Adipocyte (in vitro differentiated cells): ENCODE data around the gene FAM81A.
"Not testable (repeated sequence)": the region's sequence is repeated elsewhere in the genome, so short reads cannot be mapped to it uniquely, and the experiment has no call there.

ENCODE experiments used
- DNase-seq: peaks from one replicate; pipeline ENCODE4 v3.0.0-alpha.2; 2015; ENCODE audit warnings: low read depth
- H3K27me3 ChIP-seq: replicated peaks from 2 replicates; pipeline ENCODE4 v1.7.0; 2013; ENCODE audit warnings: mild to moderate bottlenecking, low read length, moderate library complexity; ENCODE audit not compliant: control insufficient read depth, insufficient read depth
- H3K36me3 ChIP-seq: 2 replicates; pipeline ENCODE4 v1.7.0; 2013; ENCODE audit warnings: low read length, mild to moderate bottlenecking, moderate library complexity; ENCODE audit not compliant: control insufficient read depth, insufficient read depth, severe bottlenecking
- H3K4me1 ChIP-seq: 2 replicates; pipeline ENCODE4 v1.7.0; 2013; ENCODE audit warnings: mild to moderate bottlenecking, low read length, moderate library complexity; ENCODE audit not compliant: control insufficient read depth, insufficient read depth
- H3K4me3 ChIP-seq: 2 replicates; pipeline ENCODE4 v1.7.0; 2013; ENCODE audit warnings: mild to moderate bottlenecking, low read length, moderate library complexity
- H3K9ac ChIP-seq: 2 replicates; pipeline ENCODE4 v1.7.0; 2013; ENCODE audit warnings: mild to moderate bottlenecking, low read length, moderate library complexity
- H3K9me3 ChIP-seq: 2 replicates; pipeline ENCODE4 v1.7.0; 2013; ENCODE audit warnings: mild to moderate bottlenecking, low read length, moderate library complexity; ENCODE audit not compliant: control insufficient read depth

The FAM81A gene

GRCh38 chr15:59489485-59489884 lies 51.5 kb downstream of the FAM81A start:
- H3K36me3 ChIP-seq, H3K9ac ChIP-seq, H3K4me1 ChIP-seq, H3K9me3 ChIP-seq, H3K4me3 ChIP-seq, H3K27me3 ChIP-seq, DNase-seq: not testable (repeated sequence)

GRCh38 chr15:59491062-59491461 lies 53.1 kb downstream of the FAM81A start:
- H3K4me3 ChIP-seq, result no peak overlapping the region
- H3K9ac ChIP-seq, result no peak overlapping the region
- no peak for DNase-seq
- H3K4me1 ChIP-seq, result peaks cover 4% of the 10 kb centered on the region
- H3K36me3 ChIP-seq, result no peaks in the 10 kb centered on the region
- H3K9me3 ChIP-seq, result peaks cover 6% of the 10 kb centered on the region
- no peaks in the 10 kb centered on the region for H3K27me3 ChIP-seq

- Histone ChIP-seq H3K36me3 (no peaks in the 10 kb centered on the region), H3K4me1 (peaks cover 4% of the 10 kb centered on the region), H3K9me3 (peaks cover 6% of the 10 kb centered on the region), H3K9ac (no peak overlapping the region), H3K27me3 (no peaks in the 10 kb centered on the region), H3K4me3 (peak overlapping the region; percentile 40)
- peak; percentile 88 for DNase-seq
These were observed 54.7 kb downstream of the FAM81A start for GRCh38 chr15:59492389-59493377.

- Histone ChIP-seq H3K4me1 (no peaks in the 10 kb centered on the region), H3K9me3 (no peaks in the 10 kb centered on the region), H3K36me3 (no peaks in the 10 kb centered on the region), H3K4me3 (no peak overlapping the region), H3K27me3 (no peaks in the 10 kb centered on the region), H3K9ac (no peak overlapping the region)
- DNase-seq, result peak; percentile 57
These were observed 63.6 kb downstream of the FAM81A start for GRCh38 chr15:59501597-59501996.

- Histone ChIP-seq H3K4me3 (no peak overlapping the region), H3K27me3 (no peaks in the 10 kb centered on the region), H3K9me3 (no peaks in the 10 kb centered on the region), H3K36me3 (no peaks in the 10 kb centered on the region), H3K9ac (no peak overlapping the region), H3K4me1 (no peaks in the 10 kb centered on the region)
- no peak for DNase-seq
These were observed 77.2 kb downstream of the FAM81A start for GRCh38 chr15:59515190-59515589.

- Histone ChIP-seq H3K9me3 (no peaks in the 10 kb centered on the region), H3K27me3 (no peaks in the 10 kb centered on the region), H3K4me3 (no peak overlapping the region), H3K4me1 (no peaks in the 10 kb centered on the region), H3K36me3 (no peaks in the 10 kb centered on the region), H3K9ac (no peak overlapping the region)
- no peak for DNase-seq
These were observed 78.9 kb downstream of the FAM81A start for GRCh38 chr15:59516655-59517461.

- Histone ChIP-seq H3K4me3 (no peak overlapping the region), H3K9me3 (no peaks in the 10 kb centered on the region), H3K36me3 (no peaks in the 10 kb centered on the region), H3K9ac (no peak overlapping the region), H3K27me3 (no peaks in the 10 kb centered on the region), H3K4me1 (no peaks in the 10 kb centered on the region)
- DNase-seq, result no peak
These were observed 81.3 kb downstream of the FAM81A start for GRCh38 chr15:59519329-59519728.

GRCh38 chr15:59521443-59521842 lies 83.5 kb downstream of the FAM81A start:
- no peak overlapping the region for H3K9ac ChIP-seq
- DNase-seq, result no peak
- H3K4me3 ChIP-seq, result no peak overlapping the region
- no peaks in the 10 kb centered on the region for H3K4me1 ChIP-seq
- H3K27me3 ChIP-seq, result no peaks in the 10 kb centered on the region
- H3K36me3 ChIP-seq, result no peaks in the 10 kb centered on the region
- no peaks in the 10 kb centered on the region for H3K9me3 ChIP-seq

- H3K9ac ChIP-seq, result no peak overlapping the region
- no peaks in the 10 kb centered on the region for H3K4me1 ChIP-seq
- no peak for DNase-seq
- no peaks in the 10 kb centered on the region for H3K27me3 ChIP-seq
- H3K9me3 ChIP-seq, result no peaks in the 10 kb centered on the region
- H3K36me3 ChIP-seq, result no peaks in the 10 kb centered on the region
- H3K4me3 ChIP-seq, result no peak overlapping the region
These were observed 85.0 kb downstream of the FAM81A start for GRCh38 chr15:59522988-59523461.

GRCh38 chr15:59523702-59524101 lies 85.7 kb downstream of the FAM81A start:
- no peaks in the 10 kb centered on the region for H3K27me3 ChIP-seq
- no peaks in the 10 kb centered on the region for H3K9me3 ChIP-seq
- no peak overlapping the region for H3K4me3 ChIP-seq
- no peak for DNase-seq
- no peaks in the 10 kb centered on the region for H3K4me1 ChIP-seq
- no peaks in the 10 kb centered on the region for H3K36me3 ChIP-seq
- H3K9ac ChIP-seq, result no peak overlapping the region

GRCh38 chr15:59524331-59524731 lies 86.3 kb downstream of the FAM81A start:
- H3K36me3 ChIP-seq, result no peaks in the 10 kb centered on the region
- no peak overlapping the region for H3K4me3 ChIP-seq
- no peak overlapping the region for H3K9ac ChIP-seq
- no peaks in the 10 kb centered on the region for H3K9me3 ChIP-seq
- no peaks in the 10 kb centered on the region for H3K4me1 ChIP-seq
- no peaks in the 10 kb centered on the region for H3K27me3 ChIP-seq
- DNase-seq, result no peak
